ENCODE measurements around the gene COL4A1.

The COL4A1 gene

GRCh38 chr13:110306960-110307766, at the start of gene COL4A1, which contains the start of gene COL4A2:
Gene COL4A1, minus strand, starts transcription at chr13:110307157. Its CDS starts 130 bp downstream, at chr13:110307027.
Gene COL4A2, plus strand, starts transcription at chr13:110307284. Its CDS starts 620 bp downstream, at chr13:110307904.
- peak; percentile 73 for DNase-seq

DNA sequence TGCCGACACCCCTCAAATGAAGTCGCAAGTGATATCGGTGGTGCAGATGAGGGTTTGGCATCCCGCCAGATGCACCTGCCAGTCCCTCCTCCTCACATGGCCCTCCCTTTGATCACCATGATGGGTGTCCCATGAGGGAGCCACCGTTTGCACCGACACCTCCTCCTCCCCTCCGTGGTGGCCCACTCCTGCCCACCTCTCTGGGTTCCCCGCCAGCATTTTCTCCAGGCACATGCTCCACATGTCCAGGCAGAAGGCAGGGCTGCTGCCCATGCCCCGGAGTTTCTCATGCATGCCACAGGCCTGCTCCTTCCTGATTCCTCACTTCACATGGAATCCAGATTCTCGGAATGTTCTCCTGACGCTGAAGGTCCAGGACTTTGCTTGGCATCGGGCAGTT, 49.4 kb upstream of the COL4A1 start:
- no peak for DNase-seq

DNA sequence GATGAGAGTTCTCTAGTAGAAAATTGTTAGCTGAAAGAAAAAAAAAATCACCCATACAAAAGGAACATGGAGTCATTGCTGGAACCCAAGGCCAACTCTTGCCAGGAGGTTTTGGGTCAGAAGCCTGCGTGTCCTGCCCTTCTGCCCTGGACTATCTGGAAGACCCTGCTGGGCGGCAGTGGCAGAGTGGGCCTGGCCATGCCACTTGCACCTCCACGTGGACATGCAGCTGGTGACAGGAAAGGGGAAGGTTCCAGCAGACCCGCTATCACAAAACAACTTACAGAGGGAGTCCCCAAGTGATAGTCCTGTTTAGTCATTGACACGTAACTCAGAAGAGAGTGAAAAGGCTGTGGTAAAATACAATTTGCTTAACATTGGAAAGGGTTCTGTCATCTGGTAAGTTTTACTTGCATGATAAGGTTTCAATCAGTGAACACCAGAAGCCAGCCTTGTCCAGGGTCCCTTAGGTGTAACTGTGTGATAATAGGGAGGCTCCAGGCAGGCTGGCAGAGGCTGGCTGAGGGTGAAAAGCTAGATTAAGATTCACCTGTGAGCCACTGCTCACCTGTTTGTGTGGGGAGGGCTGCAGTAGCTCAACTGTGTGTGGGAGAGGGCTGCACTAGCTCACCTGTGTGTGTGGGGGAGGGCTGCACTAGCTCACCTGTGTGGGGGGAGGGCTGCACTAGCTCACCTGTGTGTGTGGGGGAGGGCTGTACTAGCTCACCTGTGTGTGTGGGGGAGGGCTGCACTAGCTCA, 47.9 kb upstream of the COL4A1 start:
- no peak for DNase-seq

DNA sequence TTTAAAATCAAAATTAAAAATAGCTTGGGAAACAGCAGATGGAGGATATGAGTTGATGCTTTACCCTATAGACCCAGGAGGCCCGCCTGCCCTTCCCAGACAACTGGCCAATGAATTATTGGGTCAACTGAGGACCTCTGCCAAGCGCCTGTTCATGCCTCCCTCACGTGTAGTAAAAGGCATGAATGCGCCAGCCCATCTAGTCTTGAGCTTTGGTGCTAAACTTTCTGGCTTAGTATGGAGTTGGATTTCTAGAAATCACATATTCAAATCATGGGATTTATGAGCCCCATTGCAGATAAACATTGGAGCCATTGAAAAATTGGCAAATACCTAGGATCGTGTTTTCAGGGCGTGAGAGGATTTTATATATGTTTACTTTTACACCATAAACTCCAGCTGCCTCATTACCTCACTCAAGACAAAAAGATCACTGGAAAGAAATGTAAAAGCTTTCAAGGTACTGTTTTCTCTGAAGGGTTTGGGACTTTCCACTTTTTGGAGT, 47.2 kb upstream of the COL4A1 start:
- no peak for DNase-seq

GRCh38 chr13:110353339-110353977, 46.5 kb upstream of the COL4A1 start:
- no peak for DNase-seq

DNA sequence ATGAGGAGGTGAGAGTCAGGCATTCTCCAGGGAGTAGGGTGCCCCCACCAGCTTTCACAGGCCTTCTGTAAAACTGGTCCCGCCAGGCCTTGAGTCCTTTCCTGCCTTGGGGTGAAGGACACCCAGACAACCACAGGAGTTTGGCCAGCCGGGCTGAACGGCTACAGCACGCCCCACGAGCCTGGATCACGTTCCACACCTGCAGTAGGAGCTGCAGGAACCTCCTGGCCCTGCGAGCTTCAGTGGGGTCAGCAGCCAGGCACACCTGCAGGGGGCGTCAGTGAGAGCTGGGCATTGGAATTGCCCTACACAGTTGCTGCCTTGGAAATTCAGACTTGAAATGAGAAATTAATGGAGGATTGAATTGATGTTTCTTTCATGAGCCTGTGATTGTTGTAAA, 45.8 kb upstream of the COL4A1 start:
- no peak for DNase-seq

DNA sequence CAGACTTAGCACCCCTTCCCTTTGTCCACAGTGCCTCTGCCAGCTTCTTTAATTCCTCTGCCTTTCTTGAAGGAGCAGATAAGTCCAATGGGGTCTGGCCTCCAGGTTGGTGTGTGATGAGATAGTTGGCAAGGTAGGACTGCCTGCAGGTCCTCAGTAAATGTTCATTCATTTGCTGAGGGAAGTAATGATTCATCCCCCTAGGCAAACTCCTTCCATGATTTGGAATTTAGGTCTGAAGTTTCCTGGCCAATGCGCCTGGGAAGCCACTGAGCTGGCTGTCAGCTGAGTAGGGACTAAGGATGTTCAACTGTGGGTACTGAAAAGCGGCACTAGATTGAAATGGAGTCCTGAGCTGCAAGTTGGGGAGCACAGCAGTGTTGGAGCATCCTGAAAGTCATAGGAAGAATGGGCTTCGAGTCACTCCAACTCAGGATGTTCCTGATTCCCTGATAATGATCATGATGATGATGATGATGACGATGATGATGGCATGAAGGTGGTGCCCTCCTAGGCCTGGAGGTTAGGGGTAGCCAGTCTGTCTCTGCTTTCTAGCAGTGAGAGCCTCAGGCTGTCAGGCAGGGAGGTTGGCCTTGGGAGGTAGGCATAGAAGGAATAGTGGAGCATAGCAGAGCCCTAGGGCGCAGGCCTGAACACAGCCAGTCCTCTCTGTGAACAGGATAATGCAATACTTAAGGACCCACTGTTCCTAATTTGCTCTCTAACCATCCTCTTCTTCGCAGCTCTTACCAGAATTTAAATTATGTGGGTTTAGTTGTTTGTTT, 44.9 kb upstream of the COL4A1 start:
- DNase-seq, result no peak

DNA sequence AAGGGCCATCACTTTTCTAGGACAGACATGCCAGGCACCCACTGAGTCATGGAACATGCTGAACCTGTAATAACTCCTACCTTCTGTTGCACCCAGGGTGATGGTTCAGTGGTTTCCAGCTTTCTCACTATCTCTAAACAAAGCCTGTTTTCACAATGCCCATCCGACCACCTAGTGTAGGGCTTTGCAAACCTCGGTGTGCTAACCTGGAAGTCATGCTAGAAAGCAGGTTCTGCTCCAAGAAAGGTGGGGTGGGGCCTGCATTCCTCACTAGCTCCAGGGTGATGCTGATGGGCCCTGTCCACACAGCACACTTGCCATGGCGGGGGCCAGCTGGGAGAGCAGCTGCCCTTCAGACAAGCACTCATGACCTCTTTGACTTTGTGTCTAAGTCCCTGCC, 43.6 kb upstream of the COL4A1 start:
- no peak for DNase-seq

DNA sequence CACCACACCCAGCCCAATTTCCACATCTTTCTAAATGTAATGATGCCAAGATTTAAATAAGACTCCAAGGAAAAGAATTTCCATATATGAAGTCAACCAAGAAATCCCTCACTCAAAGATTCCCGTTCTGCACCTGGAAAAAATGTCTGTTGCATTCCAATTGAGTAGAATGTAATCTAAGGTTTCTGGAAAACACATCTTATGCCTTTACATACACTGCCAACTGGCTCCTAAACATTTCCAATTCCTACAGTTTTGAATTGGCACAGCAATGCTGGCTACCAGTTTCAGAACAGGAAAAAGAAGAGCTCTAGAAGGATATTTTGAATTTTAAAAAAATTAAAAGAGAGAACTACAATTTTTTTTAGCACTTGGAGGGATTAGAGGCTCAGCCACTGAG, 43.1 kb upstream of the COL4A1 start:
- no peak for DNase-seq

DNA sequence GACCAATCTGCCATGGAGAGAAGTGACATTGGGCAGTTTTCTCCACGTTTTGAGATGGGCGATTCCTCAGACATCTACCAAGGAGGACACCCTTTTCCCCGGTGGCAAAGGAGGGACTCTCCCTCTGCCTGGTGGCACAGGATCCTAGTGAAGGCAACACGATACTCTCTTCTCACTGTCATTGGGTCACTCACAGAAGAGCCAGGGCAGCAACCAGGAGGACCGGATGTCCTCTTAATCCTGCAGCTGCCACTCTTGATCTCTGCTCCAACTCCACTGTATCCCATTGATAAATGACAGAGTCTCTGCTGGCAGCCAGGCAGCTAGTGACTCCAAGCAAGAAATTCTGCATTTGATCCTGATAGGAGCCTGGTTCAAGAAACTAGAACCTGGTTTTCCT, 42.3 kb upstream of the COL4A1 start:
- no peak for DNase-seq

DNA sequence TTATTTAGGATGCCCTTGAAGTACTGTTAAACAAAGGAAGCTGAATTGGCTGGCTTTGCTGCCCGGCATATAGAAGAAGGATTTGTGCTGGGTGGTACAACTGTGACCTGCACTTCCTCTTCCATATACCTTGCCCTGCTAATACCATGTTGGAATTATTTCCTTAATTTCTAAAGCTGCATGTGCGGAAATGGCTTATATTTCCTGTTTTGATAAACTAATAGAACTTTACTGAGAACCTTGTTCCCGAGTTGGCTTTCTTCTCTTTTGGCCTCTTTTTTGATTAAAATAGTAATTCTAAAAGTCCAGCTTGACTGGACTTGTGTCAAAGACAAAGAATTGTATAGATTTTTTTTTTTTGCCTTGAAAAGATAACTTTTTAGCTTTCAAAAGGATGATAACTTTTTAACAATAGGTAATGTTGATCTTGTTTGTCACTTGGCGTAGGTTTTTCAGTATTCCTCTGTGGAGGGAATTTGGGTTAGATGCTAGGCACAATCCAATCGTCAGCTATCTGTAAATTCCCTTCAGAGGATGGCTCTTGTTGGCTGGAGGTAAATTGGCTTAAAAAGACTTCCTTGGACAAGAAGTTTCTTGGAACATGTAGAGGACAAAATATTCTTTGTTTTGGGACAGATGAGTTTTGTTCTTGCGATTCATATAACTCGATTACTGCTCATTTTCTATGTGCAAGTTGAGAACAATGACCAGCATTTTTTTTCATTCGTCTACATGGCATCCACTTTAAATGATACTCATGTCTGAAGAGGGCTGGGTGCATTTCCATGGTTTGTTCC, 41.5 kb upstream of the COL4A1 start:
- no peak for DNase-seq

DNA sequence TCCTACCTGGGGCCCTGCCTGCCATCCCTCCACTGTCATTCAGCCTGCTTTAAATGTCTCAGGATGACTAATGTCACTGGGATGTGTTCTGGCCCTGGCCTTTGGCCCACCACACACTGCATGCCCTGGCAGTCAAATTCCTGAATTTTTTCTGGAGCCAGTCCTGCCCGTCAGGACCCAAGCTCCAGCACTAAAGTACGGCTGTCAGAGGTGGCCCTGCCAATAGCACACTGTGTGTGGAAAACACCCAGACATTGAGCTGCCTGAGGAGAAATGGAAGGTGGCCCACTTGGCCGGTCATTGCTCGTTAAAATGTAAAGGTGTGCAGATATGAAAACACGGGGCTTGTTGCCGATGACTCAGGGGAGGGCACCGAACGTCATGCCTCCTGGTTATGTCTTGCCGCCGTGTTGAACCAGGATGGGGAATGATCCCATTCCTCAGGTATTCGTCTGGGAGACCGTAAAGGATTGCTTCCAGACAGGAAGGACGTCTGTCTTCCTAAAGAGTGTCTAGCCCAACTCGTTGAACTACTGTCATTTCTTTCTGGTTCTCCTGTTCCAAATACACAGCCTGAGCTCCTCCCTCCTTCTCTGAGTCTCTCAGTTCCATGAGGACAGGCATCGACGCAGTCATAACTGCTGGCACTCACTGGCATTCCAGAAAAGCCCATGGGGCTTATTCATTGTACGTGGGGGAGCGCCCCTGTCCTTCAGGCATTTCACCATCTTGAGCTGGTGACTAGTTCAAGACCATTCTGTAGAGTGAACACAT, 40.8 kb upstream of the COL4A1 start:
- DNase-seq, result peak; percentile 89

GRCh38 chr13:110347088-110347487, 40.1 kb upstream of the COL4A1 start:
- DNase-seq, result no peak

DNA sequence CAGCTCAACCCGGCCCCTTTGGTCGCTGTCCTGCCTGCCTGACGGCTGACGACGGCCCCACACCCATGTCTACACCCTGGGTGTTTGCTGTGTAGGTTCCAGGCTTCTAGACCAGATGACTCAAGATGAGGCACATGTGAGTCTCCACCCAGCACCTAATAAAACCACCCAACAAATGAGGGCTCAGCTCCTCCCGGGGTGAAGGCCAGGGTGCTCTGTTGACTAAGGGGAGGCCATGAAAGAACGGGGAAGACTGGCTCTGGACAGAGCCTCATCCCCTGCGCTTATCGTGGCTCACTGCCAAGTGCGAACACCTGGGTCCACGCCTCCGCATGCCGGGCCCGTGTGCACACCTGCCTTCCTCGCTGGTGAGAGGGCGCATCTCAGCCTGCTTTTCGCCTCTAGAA, 39.7 kb upstream of the COL4A1 start:
- DNase-seq, result no peak

DNA sequence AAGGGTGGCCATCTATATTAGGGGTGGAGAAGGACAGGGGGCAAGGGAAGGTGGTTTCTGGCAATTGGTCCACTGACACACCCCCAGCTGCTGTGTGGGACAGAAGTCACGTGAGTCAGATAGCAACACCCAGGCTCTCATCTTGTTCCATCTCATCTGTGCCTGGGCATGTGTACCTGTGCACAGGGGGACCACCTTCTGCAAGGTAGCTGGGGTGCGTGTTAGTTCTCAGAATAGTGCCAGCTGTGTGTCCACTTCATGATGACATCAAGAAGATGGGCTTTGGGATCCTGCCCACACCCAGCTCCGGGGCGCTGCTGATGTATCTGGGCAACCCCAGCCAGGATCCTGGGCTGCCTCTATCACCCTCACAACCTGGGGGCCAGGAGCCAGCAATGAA, 38.7 kb upstream of the COL4A1 start:
- no peak for DNase-seq

DNA sequence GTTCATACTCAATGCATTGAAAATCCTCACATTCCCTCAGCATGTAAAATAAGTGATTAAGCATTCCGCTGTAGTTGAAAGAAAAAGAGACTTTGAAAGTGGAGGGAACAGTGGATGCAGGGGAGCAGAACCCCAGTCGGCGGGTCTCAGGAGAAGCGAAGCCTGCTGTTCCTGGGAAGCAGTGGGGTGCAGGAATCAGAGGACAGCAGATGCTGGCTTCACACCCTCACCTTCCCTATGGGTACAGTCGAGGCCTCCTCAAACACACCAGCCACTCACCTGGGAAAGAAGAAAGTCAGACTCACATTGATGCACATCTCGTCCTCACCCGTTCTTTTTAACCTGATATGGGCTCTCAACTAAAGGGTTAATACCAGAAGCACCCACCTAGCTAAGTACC, 38.3 kb upstream of the COL4A1 start:
- DNase-seq, result no peak

DNA sequence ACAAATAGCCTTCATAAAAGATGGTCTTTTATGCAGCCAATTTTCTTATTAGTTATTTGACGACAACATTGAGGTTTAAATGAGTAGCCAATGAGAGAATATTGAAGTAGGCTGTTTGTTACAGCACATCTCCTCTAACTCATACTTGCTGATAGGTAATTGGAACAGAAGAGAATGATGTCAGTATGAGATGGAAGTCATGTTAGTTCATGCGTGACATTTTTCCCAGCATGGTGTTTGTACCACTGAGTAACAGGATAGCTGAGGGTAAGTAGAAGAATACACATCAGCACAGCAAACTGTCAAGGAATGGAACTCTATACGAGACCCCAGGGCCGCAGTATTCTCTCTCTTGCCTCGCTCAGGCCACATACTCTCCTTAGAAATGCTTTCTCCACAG, 37.4 kb upstream of the COL4A1 start:
- DNase-seq, result no peak

DNA sequence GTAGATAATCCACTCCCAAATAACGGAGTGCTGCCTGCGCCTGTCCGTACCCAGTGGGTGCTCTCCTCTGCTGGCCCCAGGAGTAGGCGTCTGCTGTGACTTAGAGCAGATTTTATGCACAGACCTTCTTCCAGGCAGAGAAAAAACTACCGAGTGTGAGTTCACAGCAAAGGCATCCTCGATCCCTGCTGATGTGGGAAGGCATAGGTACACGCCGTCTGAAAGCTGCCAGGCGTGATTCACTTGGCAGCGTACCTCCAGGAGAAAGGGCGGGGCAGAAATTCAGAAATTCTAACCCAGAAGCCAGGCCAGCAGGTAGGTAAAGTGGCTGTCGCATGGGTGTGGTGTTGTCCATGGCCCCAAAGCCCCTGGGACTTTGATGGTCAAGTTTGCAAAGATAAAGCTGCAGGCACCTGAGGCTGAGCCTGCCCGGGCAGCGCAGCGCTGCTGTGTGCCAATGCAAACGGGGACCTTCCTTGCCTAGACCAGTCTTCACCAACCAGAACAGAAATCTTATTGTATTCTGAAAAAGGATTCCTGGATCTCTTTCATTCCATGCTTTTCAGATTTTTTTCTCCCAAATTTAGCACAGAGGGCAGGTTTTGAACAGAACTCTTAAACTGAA, 36.4 kb upstream of the COL4A1 start:
- DNase-seq, result no peak

GRCh38 chr13:110342474-110342873, 35.5 kb upstream of the COL4A1 start:
- no peak for DNase-seq

DNA sequence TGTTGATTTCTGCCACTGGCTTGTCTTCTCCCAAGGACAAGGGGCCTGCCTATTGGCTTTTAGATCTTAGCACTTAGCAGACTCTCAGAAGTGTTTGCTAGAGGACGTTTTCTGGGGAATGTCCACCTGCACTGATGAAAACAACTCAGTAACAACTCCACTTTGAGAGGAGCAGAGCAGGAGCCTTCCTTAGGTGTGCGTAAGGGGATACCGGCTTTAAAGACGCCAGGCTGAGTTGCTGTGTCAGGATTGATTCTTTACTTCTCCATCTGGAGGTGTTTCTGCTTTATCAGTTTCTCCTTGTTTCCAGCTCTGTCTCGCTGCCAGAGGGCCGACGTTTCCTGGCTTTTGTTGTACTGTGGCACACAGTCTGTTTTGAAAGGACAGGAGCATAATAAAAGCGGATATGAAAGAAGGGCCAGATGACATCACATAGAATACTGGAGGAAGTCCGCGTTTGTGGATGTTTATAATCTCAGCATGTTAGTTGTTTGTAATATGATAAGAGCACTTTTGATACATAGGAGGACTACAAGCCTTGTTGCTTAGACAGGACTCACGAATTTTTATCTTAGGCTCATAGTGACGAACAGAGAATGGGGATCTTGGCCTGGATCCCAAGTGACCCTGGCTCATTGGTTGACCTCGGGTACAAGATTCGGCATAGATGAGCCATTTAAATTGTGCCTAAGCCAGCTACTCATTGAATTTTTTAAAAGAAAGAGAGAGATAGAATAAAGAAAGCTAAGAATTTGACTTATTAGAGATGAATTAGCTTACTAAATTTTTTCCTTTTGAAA, 34.7 kb upstream of the COL4A1 start:
- no peak for DNase-seq

Data from fibroblast of skin of right quadriceps (primary cell).